HG03139 (cell line): ENCODE measurements around the gene CDK2.

ENCODE experiments used
- ATAC-seq: cut with Tn5 transposase; IDR thresholded peaks from one replicate; pipeline ENCODE4 v1.9.1; 2021; ENCODE audit not compliant: unreplicated experiment

CDK2 gene

DNA sequence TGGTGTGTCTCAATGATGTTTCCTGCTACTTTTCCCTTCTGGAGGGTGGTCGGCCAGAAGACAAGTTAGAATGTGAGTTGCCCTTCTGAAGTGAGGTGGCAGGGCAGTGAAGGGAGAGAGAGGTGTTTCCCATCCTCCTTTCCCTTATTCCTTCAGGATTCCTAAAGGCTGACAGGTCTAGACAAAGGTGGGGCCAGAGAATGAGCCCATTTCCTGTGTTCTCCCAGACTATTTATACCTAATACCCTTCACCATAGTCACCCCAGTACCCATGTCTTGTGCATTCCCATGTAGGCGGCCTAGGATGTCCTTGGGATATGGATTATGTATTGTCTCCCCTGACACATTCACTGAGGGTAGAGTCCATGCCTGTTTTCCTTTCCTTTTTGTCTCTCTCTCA is 28.6 kb upstream of the CDK2 start:
- no peak for ATAC-seq

DNA sequence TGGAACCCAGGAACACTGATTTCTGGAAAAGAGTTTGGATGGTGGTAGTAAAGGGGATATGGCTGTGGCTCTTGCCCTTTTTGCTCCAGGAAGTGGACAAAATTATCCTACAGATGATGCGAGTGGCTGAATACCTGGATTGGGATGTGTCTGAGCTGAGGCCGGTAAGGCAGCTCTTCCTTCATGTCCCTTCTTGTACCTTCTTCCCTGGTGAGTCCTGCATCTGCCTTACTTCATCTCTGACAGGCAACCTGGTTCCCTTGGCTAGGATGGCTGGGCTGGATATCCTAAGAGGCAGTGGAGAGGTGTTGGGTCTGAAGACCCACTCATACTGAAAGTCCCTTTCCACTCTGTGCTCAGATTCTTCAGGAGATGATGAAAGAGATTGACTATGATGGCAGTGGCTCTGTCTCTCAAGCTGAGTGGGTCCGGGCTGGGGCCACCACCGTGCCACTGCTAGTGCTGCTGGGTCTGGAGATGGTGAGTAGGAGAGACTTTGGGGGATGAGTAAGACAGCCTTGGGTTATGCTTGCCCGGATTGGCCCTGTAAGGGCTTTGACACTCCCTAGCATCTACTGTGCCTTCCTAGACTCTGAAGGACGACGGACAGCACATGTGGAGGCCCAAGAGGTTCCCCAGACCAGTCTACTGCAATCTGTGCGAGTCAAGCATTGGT is 27.7 kb upstream of the CDK2 start:
- no peak for ATAC-seq

DNA sequence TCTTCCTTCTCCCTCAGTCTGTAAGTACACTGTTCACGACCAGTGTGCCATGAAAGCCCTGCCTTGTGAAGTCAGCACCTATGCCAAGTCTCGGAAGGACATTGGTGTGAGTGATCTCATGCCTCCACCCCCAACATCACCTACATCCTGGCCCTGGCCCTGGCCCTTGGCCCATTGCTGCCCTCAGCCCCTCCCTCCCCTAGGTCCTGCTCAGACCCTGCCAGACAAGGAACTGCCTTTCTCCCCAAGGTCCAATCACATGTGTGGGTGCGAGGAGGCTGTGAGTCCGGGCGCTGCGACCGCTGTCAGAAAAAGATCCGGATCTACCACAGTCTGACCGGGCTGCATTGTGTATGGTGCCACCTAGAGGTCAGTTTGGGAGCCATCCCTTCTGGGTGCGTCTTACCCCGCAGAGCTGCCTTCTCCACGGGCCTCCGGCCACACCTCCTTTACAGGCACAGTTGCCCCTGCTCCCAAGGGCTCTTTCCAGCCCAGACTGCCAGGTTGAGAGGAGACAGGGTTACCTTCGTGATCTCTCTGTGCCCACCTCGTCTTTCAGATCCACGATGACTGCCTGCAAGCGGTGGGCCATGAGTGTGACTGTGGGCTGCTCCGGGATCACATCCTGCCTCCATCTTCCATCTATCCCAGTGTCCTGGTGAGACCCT is 26.4 kb upstream of the CDK2 start:
- peak; percentile 88 for ATAC-seq

DNA sequence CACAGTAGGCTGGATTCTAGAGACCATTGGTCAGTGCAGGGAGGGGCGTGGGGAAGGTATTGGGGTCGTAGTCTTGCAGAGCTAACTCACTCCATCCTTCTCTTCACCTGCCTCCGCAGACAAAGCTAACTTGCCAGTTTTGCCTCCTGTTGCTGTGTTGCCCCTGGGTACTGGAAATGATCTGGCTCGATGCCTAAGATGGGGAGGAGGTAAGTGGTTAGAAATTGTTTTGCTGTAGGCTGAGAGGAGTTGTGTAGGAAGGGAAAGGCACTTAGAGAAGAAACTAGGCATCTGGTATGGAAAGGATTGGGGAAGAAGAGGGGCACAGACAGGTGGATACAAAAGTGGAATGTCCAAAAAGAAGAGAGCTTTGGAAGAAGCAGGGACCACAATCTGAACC is 24.6 kb upstream of the CDK2 start:
- ATAC-seq: no peak

DNA sequence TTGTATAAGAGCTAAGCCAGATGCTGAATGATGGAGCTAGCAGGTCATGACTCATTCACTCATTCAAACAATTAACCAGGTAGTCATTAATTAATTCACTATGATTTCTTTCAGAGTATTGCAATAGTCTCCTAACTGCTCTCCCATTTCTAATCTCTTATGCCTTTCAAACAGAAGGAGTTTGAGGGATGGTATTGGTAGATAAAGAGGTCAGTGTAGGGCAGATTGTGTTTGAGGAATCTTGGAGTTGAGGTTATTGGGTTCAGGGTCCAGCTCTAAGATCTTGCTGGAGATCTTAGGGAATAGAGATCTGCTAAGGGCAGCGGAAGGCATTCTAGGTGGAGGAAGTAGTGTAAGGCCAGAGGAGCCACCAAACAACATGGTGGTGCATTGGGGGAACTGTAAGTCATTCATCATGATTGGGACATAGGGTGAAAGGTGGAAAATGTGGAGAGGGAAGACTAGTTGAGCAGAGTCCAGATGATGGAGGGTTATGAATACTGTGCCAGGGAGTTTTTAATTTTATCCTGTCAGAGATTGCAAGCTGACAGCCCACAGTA is 24.0 kb upstream of the CDK2 start:
- no peak for ATAC-seq

DNA sequence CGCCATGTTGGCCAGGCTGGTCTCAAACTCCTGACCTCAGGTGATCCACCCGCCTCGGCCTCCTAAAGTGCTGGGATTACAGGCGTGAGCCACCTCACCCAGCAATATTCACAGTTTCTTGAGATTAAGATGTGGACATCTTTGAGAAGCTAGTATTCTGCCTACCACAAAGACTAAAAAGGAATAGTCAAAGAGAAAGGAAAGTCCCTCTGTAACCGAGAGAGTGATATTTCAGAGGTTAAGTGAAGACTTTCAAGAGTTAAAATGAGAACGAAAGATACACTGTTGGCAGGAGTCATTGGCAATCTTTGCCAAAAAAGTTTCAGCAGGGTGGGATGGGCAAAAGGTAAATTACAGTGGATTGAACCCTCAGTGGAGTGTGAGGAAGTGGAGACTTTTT is 20.1 kb upstream of the CDK2 start:
- no peak for ATAC-seq

DNA sequence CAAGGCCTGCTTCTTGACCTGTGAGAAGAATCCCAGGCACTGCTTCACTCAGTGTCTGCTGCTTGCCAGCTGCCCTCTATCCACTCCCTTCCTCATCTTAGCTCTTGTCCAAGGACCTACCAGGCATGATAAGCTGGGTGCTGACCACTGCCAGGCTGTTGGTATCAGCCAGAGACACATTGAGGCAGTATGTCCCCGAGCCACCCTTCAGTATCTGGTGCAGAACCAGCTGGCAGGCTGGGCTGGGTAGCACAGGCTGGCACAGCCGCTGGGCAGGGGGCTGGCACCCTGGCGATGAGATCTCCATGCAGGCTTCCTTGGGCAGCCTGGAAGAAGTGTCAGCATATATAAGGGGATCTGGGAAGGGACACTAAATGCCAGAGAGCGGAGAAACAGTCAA is 11.3 kb upstream of the CDK2 start:
- ATAC-seq: no peak

DNA sequence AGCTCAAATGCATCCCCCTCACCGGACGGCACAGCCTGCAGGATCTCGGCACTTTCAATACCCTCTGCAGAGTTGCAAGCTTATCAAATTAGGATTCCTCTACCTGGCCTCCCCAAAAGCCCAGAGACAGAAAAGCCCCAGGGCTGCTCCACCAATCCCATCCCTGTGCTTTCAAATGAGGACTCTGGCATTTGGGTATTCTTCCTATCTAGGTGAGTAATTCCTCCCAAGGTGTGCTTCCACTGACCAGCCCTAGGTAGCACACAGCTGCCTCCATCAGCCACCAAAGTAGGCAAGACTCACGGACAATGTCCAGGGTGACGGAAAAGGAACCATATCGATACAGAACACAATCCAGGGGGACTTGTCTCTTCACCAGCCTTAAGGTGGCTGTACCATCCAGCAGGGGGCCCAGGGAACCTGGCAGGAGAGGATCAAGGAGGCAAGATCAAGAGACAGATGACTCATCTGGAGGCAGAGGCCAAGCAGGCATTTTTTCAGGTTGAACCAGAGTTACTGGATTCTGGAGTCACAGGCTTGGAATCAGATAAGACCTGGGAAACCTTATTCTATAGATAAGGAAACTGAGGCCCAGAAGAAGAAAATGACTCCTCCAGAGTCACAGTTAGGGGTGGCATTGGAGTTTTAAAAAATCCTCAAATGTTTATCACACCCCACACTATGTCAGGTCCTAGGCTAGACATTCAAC is 10.7 kb upstream of the CDK2 start:
- ATAC-seq: no peak

DNA sequence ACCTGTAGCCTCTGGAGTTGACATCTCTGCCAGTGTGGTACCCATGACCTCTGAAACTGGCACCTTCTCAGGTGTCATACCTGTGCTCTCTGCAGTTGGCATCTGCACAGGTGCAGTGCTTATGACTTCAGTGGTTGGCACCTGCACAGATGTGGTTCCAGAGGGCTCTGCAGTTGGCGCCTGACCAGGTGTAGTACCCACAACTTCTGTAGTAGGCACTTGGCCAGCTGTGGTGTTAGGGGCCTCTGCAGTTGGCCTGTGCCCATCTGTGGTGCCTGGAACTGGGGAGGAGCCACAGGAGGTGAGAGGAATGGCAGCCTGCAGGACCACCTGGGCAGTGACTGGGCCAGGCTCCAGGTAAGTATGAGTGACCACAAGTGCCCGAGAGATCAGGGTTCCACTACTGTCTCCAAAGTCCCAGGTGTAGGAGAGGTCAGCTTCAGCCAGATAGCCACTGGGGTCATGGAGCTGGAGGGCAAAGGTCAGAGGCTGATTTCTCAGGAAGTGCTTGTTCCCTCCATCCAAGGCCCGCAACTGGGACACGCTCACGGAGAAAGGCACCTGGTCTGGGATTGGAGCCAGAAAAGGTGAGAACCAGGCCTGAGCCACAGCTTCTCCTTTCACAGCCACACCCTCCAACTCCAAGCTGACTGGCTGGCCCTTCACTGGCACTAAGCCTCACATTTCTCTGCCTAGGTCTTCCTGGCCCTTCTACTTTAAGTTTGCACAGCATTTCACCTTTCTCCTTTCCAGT is 9.3 kb upstream of the CDK2 start:
- no peak for ATAC-seq

DNA sequence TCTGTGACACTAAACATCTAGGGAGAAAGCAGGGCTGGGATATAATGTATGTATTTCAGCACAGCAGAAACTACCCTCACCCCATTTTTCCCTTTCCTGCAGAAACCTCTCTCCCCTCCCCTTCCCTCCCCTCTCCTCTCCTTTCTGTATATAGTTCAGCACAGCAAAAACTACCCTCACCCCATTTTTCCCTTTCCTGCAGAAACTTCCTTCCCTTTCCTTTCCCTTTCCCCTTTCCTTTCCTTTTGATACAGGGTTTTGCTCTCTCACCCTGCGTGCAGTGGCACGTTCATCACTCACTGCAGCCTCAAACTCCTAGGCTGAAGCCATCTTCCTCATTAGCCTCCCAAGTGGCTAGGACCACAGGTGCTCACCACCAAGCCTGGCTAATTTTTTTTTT is 2.9 kb upstream of the CDK2 start:
- ATAC-seq: no peak

DNA sequence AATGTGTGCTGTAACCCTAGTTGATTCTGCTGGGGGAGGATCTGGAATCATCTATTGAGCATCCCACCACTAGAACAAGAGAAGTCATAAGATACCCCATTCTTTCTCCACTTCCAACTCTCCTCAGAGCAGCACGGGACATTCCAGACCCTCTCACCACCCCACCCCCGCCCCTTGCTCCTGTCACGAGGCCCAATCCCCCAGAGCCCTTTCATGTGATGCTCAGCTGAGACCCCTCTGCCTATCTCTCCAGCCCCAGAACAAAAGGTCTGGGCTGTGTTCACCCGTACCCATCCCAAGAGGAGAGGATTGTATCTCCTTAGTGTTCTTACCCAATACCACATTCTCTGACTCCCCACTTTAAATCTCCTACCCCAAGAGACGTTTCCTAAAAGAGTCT is 1.4 kb upstream of the CDK2 start:
- ATAC-seq: no peak

DNA sequence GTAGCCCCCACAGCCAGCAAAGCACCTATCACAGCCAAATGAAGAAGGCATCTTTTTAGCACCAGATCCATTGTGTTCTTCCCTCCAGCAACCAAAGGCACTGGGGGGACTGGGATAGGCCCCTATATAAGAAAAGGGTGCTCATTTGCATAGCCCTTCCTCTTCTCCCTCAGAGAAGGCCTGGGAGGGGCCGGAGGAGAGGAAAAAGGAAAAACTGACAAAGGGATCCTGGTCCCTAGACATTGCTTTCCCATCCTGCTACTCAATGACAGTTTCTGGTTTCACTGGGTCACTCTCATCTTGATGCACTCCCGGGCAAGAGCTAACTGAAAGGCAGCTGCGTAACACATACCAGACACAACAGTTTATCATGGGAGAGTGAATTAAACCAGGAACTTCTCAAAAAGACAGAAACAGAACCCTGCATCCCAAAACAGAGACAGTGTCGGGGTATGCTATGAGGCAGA is 656 bp upstream of the CDK2 start, which contains the start of gene PMEL:
PMEL (minus strand) TSS at position 102 of the 467 bp plus-strand sequence; CDS start at position 71, 31 bp downstream.
- ATAC-seq: no peak

DNA sequence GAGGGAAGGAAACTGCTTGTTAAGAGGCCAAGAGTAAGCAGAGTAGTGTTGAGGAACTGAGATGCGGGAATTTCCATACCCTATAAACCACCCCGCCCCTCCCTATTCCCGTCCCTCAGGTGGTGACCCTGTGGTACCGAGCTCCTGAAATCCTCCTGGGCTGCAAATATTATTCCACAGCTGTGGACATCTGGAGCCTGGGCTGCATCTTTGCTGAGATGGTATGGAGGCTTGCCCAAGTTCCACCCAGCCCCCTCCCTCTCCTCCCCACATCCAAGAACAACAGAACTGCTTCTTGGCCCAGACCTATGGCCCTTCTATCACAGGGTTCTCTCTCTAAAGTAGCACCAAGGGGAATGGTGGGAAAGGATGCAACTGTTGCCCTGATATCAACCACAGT is 2.7 kb downstream of the CDK2 start:
- no peak for ATAC-seq

DNA sequence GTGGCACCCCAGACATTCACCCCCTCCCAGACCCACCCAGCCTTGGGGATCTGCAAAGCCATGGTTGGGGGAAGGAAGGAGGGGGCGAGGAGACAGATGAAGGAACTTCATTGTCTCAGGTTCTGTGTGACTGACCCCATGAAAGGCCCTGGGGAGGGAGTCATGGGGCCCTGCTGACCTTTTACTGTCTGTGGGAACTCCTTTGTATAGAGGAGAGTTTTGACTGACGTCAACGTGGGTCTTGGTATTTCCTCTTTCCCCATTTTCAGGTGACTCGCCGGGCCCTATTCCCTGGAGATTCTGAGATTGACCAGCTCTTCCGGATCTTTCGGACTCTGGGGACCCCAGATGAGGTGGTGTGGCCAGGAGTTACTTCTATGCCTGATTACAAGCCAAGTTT is 4.1 kb downstream of the CDK2 start:
- no peak for ATAC-seq

DNA sequence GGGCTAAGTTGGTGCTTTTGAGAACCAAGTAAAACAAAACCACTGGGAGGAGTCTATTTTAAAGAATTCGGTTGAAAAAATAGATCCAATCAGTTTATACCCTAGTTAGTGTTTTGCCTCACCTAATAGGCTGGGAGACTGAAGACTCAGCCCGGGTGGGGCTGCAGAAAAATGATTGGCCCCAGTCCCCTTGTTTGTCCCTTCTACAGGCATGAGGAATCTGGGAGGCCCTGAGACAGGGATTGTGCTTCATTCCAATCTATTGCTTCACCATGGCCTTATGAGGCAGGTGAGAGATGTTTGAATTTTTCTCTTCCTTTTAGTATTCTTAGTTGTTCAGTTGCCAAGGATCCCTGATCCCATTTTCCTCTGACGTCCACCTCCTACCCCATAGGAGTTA is 5.4 kb downstream of the CDK2 start:
- ATAC-seq: no peak

DNA sequence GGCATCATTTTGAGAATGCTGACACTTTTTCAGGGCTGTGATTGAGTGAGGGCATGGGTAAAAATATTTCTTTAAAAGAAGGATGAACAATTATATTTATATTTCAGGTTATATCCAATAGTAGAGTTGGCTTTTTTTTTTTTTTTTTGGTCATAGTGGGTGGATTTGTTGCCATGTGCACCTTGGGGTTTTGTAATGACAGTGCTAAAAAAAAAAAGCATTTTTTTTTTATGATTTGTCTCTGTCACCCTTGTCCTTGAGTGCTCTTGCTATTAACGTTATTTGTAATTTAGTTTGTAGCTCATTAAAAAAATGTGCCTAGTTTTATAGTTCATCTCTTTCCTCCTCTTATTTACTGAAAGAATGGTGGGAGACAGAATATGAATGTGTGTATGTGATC is 5.8 kb downstream of the CDK2 start:
- no peak for ATAC-seq

DNA sequence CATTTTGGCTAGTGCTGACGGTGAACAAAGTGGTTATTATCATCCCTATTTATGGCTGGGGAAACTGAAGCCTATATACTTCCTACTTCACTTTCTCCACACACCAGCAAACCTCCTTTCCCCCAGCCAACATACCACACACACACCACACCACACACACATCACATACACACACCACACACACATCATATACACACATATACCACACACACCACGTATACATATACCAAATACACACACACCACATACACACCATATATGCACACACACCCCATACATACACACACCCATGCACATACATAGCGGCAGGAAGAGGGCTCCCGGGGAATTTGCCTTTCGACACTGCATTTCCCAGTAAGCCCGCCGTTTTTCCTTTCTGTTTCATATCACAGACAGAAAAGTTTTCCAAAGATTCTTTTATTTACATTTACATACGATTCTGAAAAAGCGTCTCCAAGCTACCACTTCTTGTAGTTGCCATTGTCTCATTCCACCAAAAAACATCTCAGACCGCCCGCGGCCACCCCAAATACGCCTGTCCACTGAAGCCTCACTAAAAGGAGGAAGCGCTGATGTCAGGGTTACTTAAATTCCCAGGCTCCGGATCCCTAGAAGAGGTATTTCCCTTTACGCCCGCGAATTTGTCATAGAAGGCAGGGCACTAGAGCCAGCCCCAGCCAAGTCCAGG is 6.4 kb downstream of the CDK2 start:
- ATAC-seq: no peak

DNA sequence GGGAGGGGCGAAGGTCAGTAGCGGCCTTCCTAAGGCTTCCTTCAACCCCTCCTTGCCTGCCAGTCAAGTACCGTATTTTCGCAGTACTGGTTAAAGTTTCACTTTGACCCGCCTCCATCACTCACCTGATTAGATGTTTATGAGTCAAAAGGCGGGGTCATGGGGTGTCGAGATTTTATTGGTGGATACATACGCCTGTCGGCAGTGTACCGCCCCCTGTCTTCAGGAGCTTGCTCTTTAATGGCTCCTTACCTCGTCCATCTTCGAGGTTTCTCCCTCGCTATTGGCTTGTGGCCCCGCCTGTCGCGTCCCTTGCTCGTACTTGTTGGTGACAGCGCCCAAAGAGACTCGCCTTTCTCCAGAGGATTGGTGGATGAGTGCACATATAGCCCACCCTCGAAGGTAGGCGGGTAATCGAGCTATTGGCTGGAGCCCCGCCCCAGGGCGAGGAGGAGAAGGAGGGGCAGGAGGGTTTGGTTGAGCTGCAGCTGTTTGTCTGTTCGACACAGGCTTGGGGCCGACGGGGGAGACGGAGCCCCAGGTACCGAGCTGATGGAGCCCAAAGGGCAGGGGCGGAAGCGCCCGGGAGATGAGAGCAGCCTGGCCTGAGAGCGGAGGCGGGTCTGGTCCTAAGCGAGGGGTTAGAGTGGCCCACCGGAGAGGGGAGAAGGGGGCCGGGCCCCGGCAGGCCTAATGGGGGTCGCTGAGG is 7.1 kb downstream of the CDK2 start, which contains the start of gene RAB5B:
RAB5B (plus strand) TSS at position 480 of the 709 bp plus-strand sequence. CDS start 12,883 bp downstream, outside the sequence.
- peak; percentile 92 for ATAC-seq

DNA sequence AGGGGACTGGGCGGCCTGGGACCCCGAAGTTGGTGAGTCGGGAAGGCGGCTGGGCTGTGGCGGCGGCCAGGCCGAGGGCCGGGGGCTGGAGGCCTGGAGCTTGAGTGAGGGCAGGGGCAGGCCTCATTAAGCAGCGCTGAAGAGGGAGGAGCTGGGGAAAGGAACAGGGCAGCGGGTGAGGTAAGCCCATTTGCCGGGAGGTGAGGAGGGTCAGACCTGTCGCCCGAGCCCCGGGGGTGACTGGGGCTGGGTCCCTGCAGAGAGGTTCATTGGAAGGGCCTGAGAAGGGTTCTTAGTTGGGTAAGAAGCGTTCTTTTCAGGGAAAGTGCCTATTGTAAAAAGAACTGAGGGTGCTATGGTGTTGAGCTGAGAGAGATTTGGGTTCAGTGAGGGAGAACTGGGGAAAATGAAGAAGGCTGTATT is 7.7 kb downstream of the CDK2 start:
- peak; percentile 17 for ATAC-seq

DNA sequence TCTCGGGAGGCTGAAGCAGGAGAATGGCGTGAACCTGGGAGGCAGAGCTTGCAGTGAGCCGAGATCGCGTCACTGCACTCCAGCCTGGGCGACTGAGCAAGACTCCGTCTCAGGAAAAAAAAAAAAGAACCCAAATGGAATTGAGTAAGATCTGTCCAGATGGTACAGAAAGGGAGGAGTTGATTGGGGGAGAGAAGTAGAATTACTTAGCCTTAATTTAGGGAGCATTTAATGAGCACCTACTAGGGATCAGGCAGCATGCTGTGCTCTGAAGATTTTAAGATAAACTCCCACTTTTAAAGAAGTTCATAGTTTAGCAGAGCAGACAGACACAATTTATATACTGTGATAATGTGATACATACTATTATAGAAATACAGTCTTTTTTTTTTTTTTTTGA is 11.8 kb downstream of the CDK2 start:
- ATAC-seq: no peak
